Activated T-cell treated with anti-CD3 and anti-CD28 coated beads, Interleukin-2, amount 50 U/mL, for 24 hours (primary cell): ENCODE results near the gene REST.
"Not testable (repeated sequence)": the region's sequence is repeated elsewhere in the genome, so short reads cannot be mapped to it uniquely, and the experiment has no call there.

Experiments used
- DNase-seq: peaks from one replicate; pipeline ENCODE4 v3.0.0-alpha.2; 2020
- H3K27ac Mint-ChIP-seq: 2 replicates; pipeline ENCODE4 v1.8.0; 2020; ENCODE audit warnings: mild to moderate bottlenecking, mixed read lengths
- H3K27me3 Mint-ChIP-seq: 2 replicates; pipeline ENCODE4 v1.8.0; 2020; ENCODE audit warnings: mixed read lengths
- H3K36me3 Mint-ChIP-seq: 2 replicates; pipeline ENCODE4 v1.8.0; 2020; ENCODE audit warnings: low read depth, mixed read lengths
- H3K4me1 Mint-ChIP-seq: 2 replicates; pipeline ENCODE4 v1.8.0; 2020; ENCODE audit warnings: low read depth, mixed read lengths
- H3K4me3 Mint-ChIP-seq: 2 replicates; pipeline ENCODE4 v1.8.0; 2020; ENCODE audit warnings: mild to moderate bottlenecking, moderate library complexity, mixed read lengths
- H3K9me3 Mint-ChIP-seq: 2 replicates; pipeline ENCODE4 v1.8.0; 2020; ENCODE audit warnings: mixed read lengths

REST gene

GRCh38 chr4:56907489-56908205, at the start of gene REST:
Gene REST, plus strand, starts transcription at chr4:56907900. Its CDS starts 2,739 bp downstream, at chr4:56910639.
- H3K4me3 Mint-ChIP-seq: peak within 1 kb of the TSS; percentile 87
- H3K9me3 Mint-ChIP-seq: no peaks in the 10 kb centered on the region
- no peaks in the 10 kb centered on the region for H3K27me3 Mint-ChIP-seq
- H3K4me1 Mint-ChIP-seq: peaks cover 40% of the 10 kb centered on the region
- peaks cover 31% of the 10 kb centered on the region for H3K36me3 Mint-ChIP-seq
- peak; percentile 90 for DNase-seq
- H3K27ac Mint-ChIP-seq: peak within 1 kb of the TSS; percentile 87

- Mint-ChIP-seq H3K4me1 (peaks cover 18% of the 10 kb centered on the region), H3K36me3 (no peaks in the 10 kb centered on the region), H3K9me3 (no peaks in the 10 kb centered on the region), H3K27ac (no peak overlapping the region), H3K4me3 (no peak overlapping the region), H3K27me3 (no peaks in the 10 kb centered on the region)
- no peak for DNase-seq
Observed at GRCh38 chr4:56859841-56860240, 47.9 kb upstream of the REST start.

DNA sequence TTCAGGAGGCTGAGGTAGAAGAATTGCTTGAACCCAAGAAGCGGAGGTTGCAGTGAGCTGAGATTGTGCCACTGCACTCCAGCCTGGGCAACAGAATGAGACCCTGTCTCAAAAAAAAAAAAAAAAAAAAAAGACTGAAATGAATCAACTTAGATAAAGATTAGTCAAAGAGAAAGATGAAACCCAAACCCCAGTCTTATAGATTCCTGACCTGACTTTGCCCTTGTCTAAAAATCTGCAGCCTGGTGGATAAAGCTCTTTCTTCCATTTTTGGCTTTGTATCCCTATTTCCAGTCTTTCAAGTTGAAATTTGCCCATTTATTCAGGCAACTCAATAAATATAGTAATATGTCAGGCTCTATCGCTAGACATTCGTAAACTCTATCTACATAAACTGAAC, 46.9 kb upstream of the REST start:
- Mint-ChIP-seq H3K27ac (no peak overlapping the region), H3K36me3 (no peaks in the 10 kb centered on the region), H3K27me3 (no peaks in the 10 kb centered on the region), H3K4me3 (no peak overlapping the region), H3K4me1 (peaks cover 18% of the 10 kb centered on the region), H3K9me3 (no peaks in the 10 kb centered on the region)
- DNase-seq: no peak

DNA sequence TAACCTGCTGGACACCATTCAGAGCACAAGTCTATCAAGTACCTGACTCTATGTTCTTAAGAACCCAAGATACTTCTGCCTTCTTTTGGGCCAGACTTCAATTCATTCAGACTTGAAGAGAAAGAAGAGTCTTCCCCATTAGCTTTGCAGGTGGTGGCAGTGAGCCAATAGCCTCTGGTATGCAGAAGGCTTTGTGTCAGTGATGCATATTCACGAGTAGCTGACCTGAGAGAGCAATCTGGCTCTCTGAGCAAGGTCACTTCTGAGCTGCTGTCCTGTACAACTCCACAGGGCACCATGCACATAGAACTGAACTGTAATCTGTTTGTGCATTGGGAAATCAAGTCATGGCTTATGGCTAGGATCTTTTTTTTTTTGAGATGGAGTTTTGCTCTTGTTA, 46.3 kb upstream of the REST start:
- no peaks in the 10 kb centered on the region for H3K9me3 Mint-ChIP-seq
- no peak for DNase-seq
- H3K27me3 Mint-ChIP-seq: no peaks in the 10 kb centered on the region
- H3K27ac Mint-ChIP-seq: no peak overlapping the region
- H3K4me1 Mint-ChIP-seq: peaks cover 18% of the 10 kb centered on the region
- no peaks in the 10 kb centered on the region for H3K36me3 Mint-ChIP-seq
- H3K4me3 Mint-ChIP-seq: no peak overlapping the region

- Mint-ChIP-seq H3K4me3 (no peak overlapping the region), H3K27ac (no peak overlapping the region), H3K27me3 (no peaks in the 10 kb centered on the region), H3K36me3 (no peaks in the 10 kb centered on the region), H3K9me3 (no peaks in the 10 kb centered on the region), H3K4me1 (peaks cover 18% of the 10 kb centered on the region)
- DNase-seq: no peak
Observed at GRCh38 chr4:56863441-56864139, 44.1 kb upstream of the REST start.

- Mint-ChIP-seq H3K36me3 (no peaks in the 10 kb centered on the region), H3K9me3 (no peaks in the 10 kb centered on the region)
- DNase-seq: no peak
Observed at GRCh38 chr4:56870946-56871345, 36.8 kb upstream of the REST start.

GRCh38 chr4:56871371-56871866, 36.3 kb upstream of the REST start:
- no peak overlapping the region for H3K4me3 Mint-ChIP-seq
- peaks cover 8% of the 10 kb centered on the region for H3K4me1 Mint-ChIP-seq
- H3K9me3 Mint-ChIP-seq: no peaks in the 10 kb centered on the region
- H3K27me3 Mint-ChIP-seq: peaks cover 4% of the 10 kb centered on the region
- no peak overlapping the region for H3K27ac Mint-ChIP-seq
- no peak for DNase-seq
- no peaks in the 10 kb centered on the region for H3K36me3 Mint-ChIP-seq

More at GRCh38 chr4:56870946-56871345, 36.8 kb upstream of the REST start:
- H3K4me1 Mint-ChIP-seq: peaks cover 8% of the 10 kb centered on the region
- H3K27ac Mint-ChIP-seq: no peak overlapping the region
- peaks cover 4% of the 10 kb centered on the region for H3K27me3 Mint-ChIP-seq
- no peak overlapping the region for H3K4me3 Mint-ChIP-seq

DNA sequence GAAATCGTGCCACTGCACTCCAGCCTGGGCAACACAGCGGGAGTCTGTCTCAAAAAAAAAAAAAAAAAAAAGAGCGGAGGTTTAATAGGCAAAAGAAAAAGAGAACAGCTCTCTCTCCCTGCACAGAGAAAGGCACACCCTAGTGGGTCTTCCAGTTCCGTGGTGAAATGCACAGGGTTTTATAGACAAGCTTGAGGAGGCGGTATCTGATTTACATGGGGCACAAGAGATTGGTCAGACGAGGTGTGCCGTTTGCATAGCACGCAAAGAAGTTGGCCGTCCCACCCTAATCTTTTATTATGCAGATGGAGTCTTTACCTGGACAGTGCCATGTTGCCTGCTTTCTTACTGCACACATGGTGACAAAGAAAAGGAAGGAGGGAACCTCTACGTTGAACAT, 33.5 kb upstream of the REST start:
- no peak for DNase-seq
- Mint-ChIP-seq H3K4me1 (peaks cover 8% of the 10 kb centered on the region), H3K27me3 (peaks cover 4% of the 10 kb centered on the region), H3K36me3 (no peaks in the 10 kb centered on the region), H3K9me3 (no peaks in the 10 kb centered on the region), H3K27ac (no peak overlapping the region), H3K4me3 (no peak overlapping the region)

DNA sequence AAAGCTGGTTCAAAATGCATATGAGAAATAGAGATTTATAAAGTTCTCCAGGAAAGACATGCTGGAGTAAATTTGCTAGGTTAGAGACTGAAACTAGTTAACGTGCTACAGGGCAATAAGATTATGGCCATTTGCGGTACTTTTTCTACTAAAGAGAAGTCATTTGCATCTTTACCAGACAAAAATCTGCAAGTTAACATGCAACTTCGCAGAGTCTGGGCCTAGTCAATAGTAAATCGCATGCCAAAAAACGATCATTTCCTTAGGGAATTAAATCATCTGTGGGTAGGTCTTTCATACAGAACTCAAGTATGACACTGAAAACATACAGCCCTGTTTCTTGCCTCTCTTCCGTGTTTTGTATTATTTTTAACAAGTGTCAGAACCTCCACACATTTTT, 32.8 kb upstream of the REST start:
- H3K4me1 Mint-ChIP-seq: peaks cover 10% of the 10 kb centered on the region
- DNase-seq: no peak
- no peaks in the 10 kb centered on the region for H3K9me3 Mint-ChIP-seq
- peaks cover 4% of the 10 kb centered on the region for H3K27me3 Mint-ChIP-seq
- H3K36me3 Mint-ChIP-seq: no peaks in the 10 kb centered on the region
- no peak overlapping the region for H3K4me3 Mint-ChIP-seq
- H3K27ac Mint-ChIP-seq: no peak overlapping the region

DNA sequence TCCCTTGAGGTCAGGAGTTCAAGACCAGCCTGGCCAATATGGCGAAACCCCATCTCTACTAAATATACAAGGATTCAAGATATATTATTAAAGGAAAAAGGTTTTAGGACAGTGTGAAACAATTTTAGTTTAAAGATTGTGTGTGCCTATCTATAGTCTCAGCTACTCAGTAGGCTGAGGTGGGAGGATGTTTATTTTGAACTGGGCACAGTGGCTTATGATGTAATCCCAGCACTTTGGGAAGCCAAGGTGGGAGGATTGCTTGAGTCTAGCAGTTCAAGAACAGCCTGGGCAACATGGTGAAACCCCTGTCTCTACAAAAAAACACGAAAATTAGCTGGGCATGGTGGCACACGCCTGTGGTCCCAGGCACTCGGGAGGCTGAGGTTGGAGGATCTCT, 31.4 kb upstream of the REST start:
- DNase-seq: no peak
- no peak overlapping the region for H3K27ac Mint-ChIP-seq
- H3K4me3 Mint-ChIP-seq: no peak overlapping the region
- H3K4me1 Mint-ChIP-seq: peaks cover 9% of the 10 kb centered on the region
- no peaks in the 10 kb centered on the region for H3K36me3 Mint-ChIP-seq
- H3K9me3 Mint-ChIP-seq: no peaks in the 10 kb centered on the region
- H3K27me3 Mint-ChIP-seq: peaks cover 4% of the 10 kb centered on the region

- H3K9me3 Mint-ChIP-seq: no peaks in the 10 kb centered on the region
- H3K27me3 Mint-ChIP-seq: peaks cover 5% of the 10 kb centered on the region
- no peak for DNase-seq
- H3K27ac Mint-ChIP-seq: no peak overlapping the region
- H3K4me3 Mint-ChIP-seq: no peak overlapping the region
- no peaks in the 10 kb centered on the region for H3K36me3 Mint-ChIP-seq
- peaks cover 4% of the 10 kb centered on the region for H3K4me1 Mint-ChIP-seq
Observed at GRCh38 chr4:56879996-56880395, 27.7 kb upstream of the REST start.

DNA sequence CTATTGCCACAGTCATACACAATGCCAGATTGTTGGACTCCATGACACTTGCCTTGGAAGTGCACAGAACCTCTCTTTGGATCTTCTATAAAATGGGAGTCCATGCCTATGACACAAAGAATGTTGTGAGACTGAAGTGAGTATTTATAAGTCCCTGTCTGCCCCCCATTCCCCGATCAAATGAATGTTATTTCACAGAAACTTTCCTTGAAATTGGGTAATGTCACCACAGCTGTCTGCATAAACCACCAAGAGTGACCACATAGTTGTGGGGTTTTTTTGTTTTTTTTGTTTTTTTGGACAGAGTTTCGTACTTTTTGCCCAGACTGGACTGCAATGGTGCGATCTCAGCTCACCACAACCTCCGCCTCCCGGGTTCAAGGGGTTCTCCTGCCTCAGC, 27.1 kb upstream of the REST start:
- Mint-ChIP-seq H3K4me1 (peaks cover 4% of the 10 kb centered on the region), H3K36me3 (no peaks in the 10 kb centered on the region), H3K27ac (no peak overlapping the region)

GRCh38 chr4:56884511-56884910, 23.2 kb upstream of the REST start:
- H3K36me3 Mint-ChIP-seq, H3K27ac Mint-ChIP-seq, DNase-seq, H3K9me3 Mint-ChIP-seq, H3K4me3 Mint-ChIP-seq, H3K4me1 Mint-ChIP-seq: not testable (repeated sequence)
- H3K27me3 Mint-ChIP-seq: peaks cover 10% of the 10 kb centered on the region

More for the DNA sequence above, 27.1 kb upstream of the REST start:
- DNase-seq: no peak
- no peak overlapping the region for H3K4me3 Mint-ChIP-seq
- H3K9me3 Mint-ChIP-seq: no peaks in the 10 kb centered on the region
- peaks cover 7% of the 10 kb centered on the region for H3K27me3 Mint-ChIP-seq

GRCh38 chr4:56892691-56893090, 15.0 kb upstream of the REST start:
- Mint-ChIP-seq H3K27ac (no peak overlapping the region), H3K4me3 (no peak overlapping the region), H3K4me1 (no peaks in the 10 kb centered on the region), H3K9me3 (no peaks in the 10 kb centered on the region), H3K36me3 (no peaks in the 10 kb centered on the region), H3K27me3 (no peaks in the 10 kb centered on the region)
- no peak for DNase-seq

DNA sequence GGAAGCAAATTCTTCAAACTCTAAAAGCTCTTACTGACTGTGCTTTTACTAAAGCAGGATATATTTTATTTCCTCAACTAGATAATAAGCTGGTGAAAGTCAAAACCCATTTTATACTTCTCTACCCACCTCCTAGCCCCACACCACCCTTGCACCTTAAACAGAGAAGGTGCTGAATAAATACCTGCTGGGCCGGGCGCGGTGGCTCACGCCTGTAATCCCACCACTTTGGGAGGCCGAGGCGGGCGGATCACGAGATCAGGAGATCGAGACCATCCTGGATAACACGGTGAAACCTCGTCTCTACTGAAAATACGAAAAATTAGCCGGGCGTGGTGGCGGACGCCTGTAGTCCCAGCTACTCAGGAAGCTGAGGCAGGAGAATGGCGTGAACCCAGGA, 9.9 kb upstream of the REST start:
- H3K27ac Mint-ChIP-seq, H3K4me1 Mint-ChIP-seq, H3K27me3 Mint-ChIP-seq, DNase-seq, H3K36me3 Mint-ChIP-seq, H3K4me3 Mint-ChIP-seq, H3K9me3 Mint-ChIP-seq: not testable (repeated sequence)
